ENCODE results near the gene MAML2. TPM values are rescaled to one million over a fixed set of nuclear protein-coding genes. Genes with fewer than 3 reads are reported as not detected.

The MAML2 gene
- total and polyA plus RNA-seq, 2 of the 13 experiments (the other 11 are each of a cell fraction or from before 2014, with no cell fraction given): 2.3 to 25.9 TPM

GRCh38 chr11:96293598-96294021 lies 49.4 kb downstream of the MAML2 start (continued):
- TF ChIP-seq, protein P1, sequence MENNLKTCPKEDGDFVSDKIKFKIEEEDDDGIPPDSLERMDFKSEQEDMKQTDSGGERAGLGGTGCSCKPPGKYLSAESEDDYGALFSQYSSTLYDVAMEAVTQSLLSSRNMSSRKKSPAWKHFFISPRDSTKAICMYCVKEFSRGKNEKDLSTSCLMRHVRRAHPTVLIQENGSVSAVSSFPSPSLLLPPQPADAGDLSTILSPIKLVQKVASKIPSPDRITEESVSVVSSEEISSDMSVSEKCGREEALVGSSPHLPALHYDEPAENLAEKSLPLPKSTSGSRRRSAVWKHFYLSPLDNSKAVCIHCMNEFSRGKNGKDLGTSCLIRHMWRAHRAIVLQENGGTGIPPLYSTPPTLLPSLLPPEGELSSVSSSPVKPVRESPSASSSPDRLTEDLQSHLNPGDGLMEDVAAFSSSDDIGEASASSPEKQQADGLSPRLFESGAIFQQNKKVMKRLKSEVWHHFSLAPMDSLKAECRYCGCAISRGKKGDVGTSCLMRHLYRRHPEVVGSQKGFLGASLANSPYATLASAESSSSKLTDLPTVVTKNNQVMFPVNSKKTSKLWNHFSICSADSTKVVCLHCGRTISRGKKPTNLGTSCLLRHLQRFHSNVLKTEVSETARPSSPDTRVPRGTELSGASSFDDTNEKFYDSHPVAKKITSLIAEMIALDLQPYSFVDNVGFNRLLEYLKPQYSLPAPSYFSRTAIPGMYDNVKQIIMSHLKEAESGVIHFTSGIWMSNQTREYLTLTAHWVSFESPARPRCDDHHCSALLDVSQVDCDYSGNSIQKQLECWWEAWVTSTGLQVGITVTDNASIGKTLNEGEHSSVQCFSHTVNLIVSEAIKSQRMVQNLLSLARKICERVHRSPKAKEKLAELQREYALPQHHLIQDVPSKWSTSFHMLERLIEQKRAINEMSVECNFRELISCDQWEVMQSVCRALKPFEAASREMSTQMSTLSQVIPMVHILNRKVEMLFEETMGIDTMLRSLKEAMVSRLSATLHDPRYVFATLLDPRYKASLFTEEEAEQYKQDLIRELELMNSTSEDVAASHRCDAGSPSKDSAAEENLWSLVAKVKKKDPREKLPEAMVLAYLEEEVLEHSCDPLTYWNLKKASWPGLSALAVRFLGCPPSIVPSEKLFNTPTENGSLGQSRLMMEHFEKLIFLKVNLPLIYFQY (CRISPR knock-in tag; IDR thresholded peaks at IDR 0.05; ENCODE audit: borderline replicate concordance): no peak

GRCh38 chr11:96293109-96293508 lies 49.9 kb downstream of the MAML2 start:
- ChIA-PET POLR2A (no interaction called here), CTCF (ENCODE audit: low intra/inter-chr PET ratio, low total read pairs) (no interaction called here)
- no peak for FAIRE-seq
- no peaks in the 10 kb centered on the region for H3K9me3 ChIP-seq (ENCODE audit: low read length)
- no peak for ATAC-seq
- intact Hi-C loops (cut with micrococcal nuclease; ENCODE audit: unreplicated experiment): no loop called here
- H3K9ac ChIP-seq (ENCODE audit: insufficient read depth, low read depth, low read length): no peak overlapping the region
- 95% methylated on average over 2 of the region's 2 CpGs for WGBS (ENCODE audit: low lambda C conversion rate)
- peaks cover 0 to 13% of the 10 kb centered on the region in 2 experiments; a peak in 3 of 5 replicates for H3K36me3 ChIP-seq (replicated peaks in 1 of 2; ENCODE audit: control insufficient read depth in 1 of 2, insufficient read depth in 2 of 2, low read length in 2 of 2)
- in situ Hi-C loops (cut with HindIII; ENCODE audit: extremely low pct_ligation_motif_present, low pct_unique_long_range_greater_than_20kb): no loop called here
- peaks cover 8% of the 10 kb centered on the region for H4K20me1 ChIP-seq (ENCODE audit: insufficient read depth, low read length)
- no peak overlapping the region for H3K27ac ChIP-seq (ENCODE audit: extremely low read length, insufficient read depth, low read length)
- no peak overlapping the region for H2AFZ ChIP-seq (ENCODE audit: low read length)
- no peak overlapping the region for H3K4me2 ChIP-seq (ENCODE audit: low read depth, low read length)
- no TSS peak for BruUV-seq (replicated peaks)
- DNase-seq (ENCODE audit: low spot score): no peak
- no peak overlapping the region for H3K4me3 ChIP-seq (replicated peaks in 1 of 3; ENCODE audit: insufficient read depth in 1 of 3, low read depth in 2 of 3, low read length in 3 of 3)
- H3K4me1 ChIP-seq (ENCODE audit: insufficient read depth, low read length): peaks cover 30% of the 10 kb centered on the region
- H3K27me3 ChIP-seq (ENCODE audit: control insufficient read depth in 1 of 2, insufficient read depth in 2 of 2, low read length in 2 of 2): no peaks in the 10 kb centered on the region
- H3K79me2 ChIP-seq (ENCODE audit: insufficient read depth, low read length): peaks cover 30% of the 10 kb centered on the region
- TF ChIP-seq, protein P2, sequence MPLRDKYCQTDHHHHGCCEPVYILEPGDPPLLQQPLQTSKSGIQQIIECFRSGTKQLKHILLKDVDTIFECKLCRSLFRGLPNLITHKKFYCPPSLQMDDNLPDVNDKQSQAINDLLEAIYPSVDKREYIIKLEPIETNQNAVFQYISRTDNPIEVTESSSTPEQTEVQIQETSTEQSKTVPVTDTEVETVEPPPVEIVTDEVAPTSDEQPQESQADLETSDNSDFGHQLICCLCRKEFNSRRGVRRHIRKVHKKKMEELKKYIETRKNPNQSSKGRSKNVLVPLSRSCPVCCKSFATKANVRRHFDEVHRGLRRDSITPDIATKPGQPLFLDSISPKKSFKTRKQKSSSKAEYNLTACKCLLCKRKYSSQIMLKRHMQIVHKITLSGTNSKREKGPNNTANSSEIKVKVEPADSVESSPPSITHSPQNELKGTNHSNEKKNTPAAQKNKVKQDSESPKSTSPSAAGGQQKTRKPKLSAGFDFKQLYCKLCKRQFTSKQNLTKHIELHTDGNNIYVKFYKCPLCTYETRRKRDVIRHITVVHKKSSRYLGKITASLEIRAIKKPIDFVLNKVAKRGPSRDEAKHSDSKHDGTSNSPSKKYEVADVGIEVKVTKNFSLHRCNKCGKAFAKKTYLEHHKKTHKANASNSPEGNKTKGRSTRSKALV (CRISPR knock-in tag; IDR thresholded peaks at IDR 0.05): no peak
- TF ChIP-seq HMG20B (CRISPR knock-in tag; conservative IDR thresholded peaks at IDR 0.05) (no peak), ZKSCAN8 (CRISPR knock-in tag; IDR thresholded peaks at IDR 0.05; ENCODE audit: borderline replicate concordance) (no peak), ARID5B (CRISPR knock-in tag; IDR thresholded peaks at IDR 0.05) (no peak), GABPB1 (CRISPR knock-in tag; IDR thresholded peaks at IDR 0.05) (no peak), PBX2 (CRISPR knock-in tag; IDR thresholded peaks at IDR 0.05) (no peak), LBX2 (CRISPR knock-in tag; IDR thresholded peaks at IDR 0.05; ENCODE audit: borderline replicate concordance) (no peak), GZF1 (CRISPR knock-in tag; IDR thresholded peaks at IDR 0.05) (no peak)
